ENCODE measurements around the gene SCAF4.

Gene SCAF4

GRCh38 chr21:31713115-31713514, 18.8 kb downstream of the SCAF4 start:
- no peak for DNase-seq (ENCODE audit: low read depth, low spot score)

- DNase-seq (ENCODE audit: low read depth, low spot score), result no peak
These were observed 20.1 kb downstream of the SCAF4 start for GRCh38 chr21:31711745-31712285.

- no peak for DNase-seq (ENCODE audit: low read depth, low spot score)
These were observed 20.6 kb downstream of the SCAF4 start for GRCh38 chr21:31711326-31711725.

- DNase-seq (ENCODE audit: low read depth, low spot score), result peak; percentile 78
These were observed 21.3 kb downstream of the SCAF4 start for GRCh38 chr21:31710586-31710985.

GRCh38 chr21:31708541-31708940, 23.4 kb downstream of the SCAF4 start:
- DNase-seq (ENCODE audit: low read depth, low spot score), result no peak

GRCh38 chr21:31707499-31707898, 24.4 kb downstream of the SCAF4 start:
- DNase-seq (ENCODE audit: low read depth, low spot score), result no peak

GRCh38 chr21:31706562-31706961, 25.4 kb downstream of the SCAF4 start:
- no peak for DNase-seq (ENCODE audit: low read depth, low spot score)

GRCh38 chr21:31700040-31700439, 31.9 kb downstream of the SCAF4 start:
- no peak for DNase-seq (ENCODE audit: low read depth, low spot score)

- DNase-seq (ENCODE audit: low read depth, low spot score), result no peak
These were observed 33.5 kb downstream of the SCAF4 start for GRCh38 chr21:31698461-31698860.

- no peak for DNase-seq (ENCODE audit: low read depth, low spot score)
These were observed 35.5 kb downstream of the SCAF4 start for GRCh38 chr21:31696424-31696823.

GRCh38 chr21:31693222-31693621, 38.7 kb downstream of the SCAF4 start:
- DNase-seq (ENCODE audit: low read depth, low spot score), result no peak

- DNase-seq (ENCODE audit: low read depth, low spot score), result no peak
These were observed 43.1 kb downstream of the SCAF4 start for GRCh38 chr21:31688603-31689368.

GRCh38 chr21:31687108-31687507, 44.8 kb downstream of the SCAF4 start:
- DNase-seq (ENCODE audit: low read depth, low spot score), result no peak

- DNase-seq (ENCODE audit: low read depth, low spot score), result no peak
These were observed 45.5 kb downstream of the SCAF4 start for GRCh38 chr21:31686272-31686915.

GRCh38 chr21:31684918-31685317, 47.0 kb downstream of the SCAF4 start:
- no peak for DNase-seq (ENCODE audit: low read depth, low spot score)

GRCh38 chr21:31683029-31683428, 48.9 kb downstream of the SCAF4 start:
- no peak for DNase-seq (ENCODE audit: low read depth, low spot score)

GRCh38 chr21:31682620-31683019, 49.3 kb downstream of the SCAF4 start:
- peak; percentile 16 for DNase-seq (ENCODE audit: low read depth, low spot score)

- DNase-seq (ENCODE audit: low read depth, low spot score), result no peak
These were observed 53.4 kb downstream of the SCAF4 start for GRCh38 chr21:31678478-31678877.

- no peak for DNase-seq (ENCODE audit: low read depth, low spot score)
These were observed 54.9 kb downstream of the SCAF4 start for GRCh38 chr21:31677047-31677446.

- no peak for DNase-seq (ENCODE audit: low read depth, low spot score)
These were observed 56.0 kb downstream of the SCAF4 start for GRCh38 chr21:31675960-31676359.

- DNase-seq (ENCODE audit: low read depth, low spot score), result no peak
These were observed 56.6 kb downstream of the SCAF4 start for GRCh38 chr21:31675318-31675717.

GRCh38 chr21:31673321-31673912, 58.5 kb downstream of the SCAF4 start:
- DNase-seq (ENCODE audit: low read depth, low spot score), result no peak

GRCh38 chr21:31671931-31672330, 60.0 kb downstream of the SCAF4 start:
- DNase-seq (ENCODE audit: low read depth, low spot score), result peak; percentile 23

Data from astrocyte of the hippocampus (primary cell).